ENCODE data around the gene ZC3H7A. TPM values are rescaled to one million over a fixed set of nuclear protein-coding genes. Genes with fewer than 3 reads are reported as not detected.

Gene ZC3H7A
- total and polyA plus RNA-seq, 5 donors from 2014 or later, result 43.3 to 157 (median 48.4) TPM

DNA sequence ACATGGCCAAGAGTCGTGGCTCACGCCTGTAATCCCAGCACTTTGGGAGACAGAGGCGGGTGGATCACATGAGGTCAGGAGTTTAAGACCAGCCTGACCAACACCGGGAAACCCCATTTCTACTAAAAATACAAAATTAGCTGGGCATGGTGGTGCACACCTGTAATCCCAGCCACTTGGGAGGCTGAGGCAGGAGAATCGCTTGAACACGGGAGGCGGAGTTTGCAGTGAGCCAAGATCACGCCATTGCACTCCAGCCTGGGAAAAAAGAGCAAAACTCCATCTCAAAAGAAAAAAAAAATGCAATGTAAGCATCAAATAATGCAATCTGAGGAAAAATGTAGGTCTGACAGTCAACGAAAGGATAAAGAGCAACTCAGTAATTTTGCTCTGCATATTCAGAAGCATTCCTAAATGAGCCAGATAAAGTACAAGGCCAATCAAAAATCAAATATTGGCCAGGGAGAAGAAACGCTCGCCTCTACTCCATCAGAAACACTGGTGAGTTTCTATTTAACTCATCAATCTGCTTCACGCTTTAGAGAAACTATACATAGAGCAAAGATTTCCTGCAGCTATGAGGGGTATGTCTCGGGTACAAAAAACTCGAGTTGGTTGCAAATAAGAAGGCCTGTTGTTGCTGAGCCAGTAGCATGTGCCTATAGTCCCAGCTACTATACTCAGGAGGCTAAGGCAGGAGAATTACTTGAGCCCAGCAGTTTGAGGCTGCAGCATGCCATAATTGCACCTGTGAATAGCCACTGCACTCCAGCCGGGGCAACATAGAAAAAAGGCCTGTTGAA is 58.1 kb downstream of the ZC3H7A start:
- Histone ChIP-seq H3K4me3 (ENCODE audit: low read depth, low read length) (peak overlapping the region; percentile 82), H3K4me1 (ENCODE audit: control insufficient read depth, insufficient read depth, low read length, poor library complexity, severe bottlenecking) (peaks cover 77% of the 10 kb centered on the region), H3K36me3 (ENCODE audit: control insufficient read depth, insufficient read depth, low read length) (peaks cover 32% of the 10 kb centered on the region), H3K9me3 (ENCODE audit: control insufficient read depth in 2 of 2, low read length in 2 of 2) (no peaks in the 10 kb centered on the region), H3K27ac (ENCODE audit: insufficient read depth, low read length, poor library complexity, severe bottlenecking) (peak overlapping the region; percentile 59), H3K27me3 (ENCODE audit: control insufficient read depth, insufficient read depth, low read length) (no peaks in the 10 kb centered on the region)
- no peaks in the 10 kb centered on the region for H3K9me3 Mint-ChIP-seq
- ATAC-seq (ENCODE audit: low read depth in 2 of 2), result no peak
- H3K4me1 Mint-ChIP-seq, result peaks cover 61 to 87% (median 67%) of the 10 kb centered on the region in 4 donors
- peaks cover 31% of the 10 kb centered on the region for H3K36me3 Mint-ChIP-seq
- DNase-seq, result peak in 1 of 3 donors; percentile 63
- peak overlapping the region; percentile 90 to 98 (median 94) for H3K4me3 Mint-ChIP-seq
- H3K27me3 Mint-ChIP-seq, result no peaks in the 10 kb centered on the region
- peak overlapping the region; percentile 84 to 98 (median 91) for H3K27ac Mint-ChIP-seq

DNA sequence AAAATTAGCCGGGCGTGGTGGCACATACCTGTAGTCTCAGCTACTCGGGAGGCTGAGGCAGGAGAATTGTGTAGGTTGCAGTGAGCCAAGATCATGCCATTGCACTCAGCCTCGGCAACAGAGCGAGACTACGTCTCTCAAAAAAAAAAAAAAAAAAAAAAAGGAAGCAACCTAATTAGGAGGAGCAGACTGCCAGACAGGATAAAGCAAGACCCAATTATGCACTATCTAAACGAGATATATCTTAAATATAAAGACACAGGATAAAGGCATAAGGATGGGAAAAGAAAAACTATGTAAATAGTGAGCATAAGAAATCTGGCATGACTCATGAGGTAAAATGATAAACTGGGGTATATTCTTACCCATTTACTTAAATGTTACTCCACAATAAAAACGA is 59.3 kb downstream of the ZC3H7A start:
- Mint-ChIP-seq H3K27me3 (no peaks in the 10 kb centered on the region), H3K4me3 (peak overlapping the region; percentile 75 to 94 (median 92))
- peaks cover 72% of the 10 kb centered on the region for H3K4me1 ChIP-seq (ENCODE audit: control insufficient read depth, insufficient read depth, low read length, poor library complexity, severe bottlenecking)

DNA sequence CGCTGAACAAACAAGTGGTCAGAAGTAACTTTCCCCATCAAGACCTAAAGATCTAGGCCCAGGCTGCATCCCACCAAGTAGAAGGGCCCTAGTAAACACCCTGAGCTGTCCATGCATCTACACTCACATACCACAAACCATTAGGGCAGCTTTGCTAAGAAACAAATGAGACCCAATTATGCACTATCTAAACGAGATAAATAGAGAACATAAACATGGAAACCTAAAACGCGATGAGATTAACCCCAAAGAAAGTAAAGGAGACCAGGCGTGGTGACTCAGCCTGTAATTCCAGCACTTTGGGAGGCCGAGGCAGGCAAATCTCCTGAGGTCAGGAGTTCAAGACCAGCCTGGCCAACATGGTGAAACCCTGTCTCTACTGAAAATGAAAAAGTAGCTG is 60.2 kb downstream of the ZC3H7A start:
- peak overlapping the region; percentile 42 for H3K4me3 ChIP-seq (ENCODE audit: low read depth, low read length)
- Mint-ChIP-seq H3K27me3 (no peaks in the 10 kb centered on the region), H3K4me1 (peaks cover 63 to 95% (median 72%) of the 10 kb centered on the region in 4 donors), H3K36me3 (peaks cover 40% of the 10 kb centered on the region), H3K4me3 (peak overlapping the region in 2 of 4 donors; percentile 67 to 90), H3K27ac (peak overlapping the region in 2 of 3 donors; percentile 21 to 53), H3K9me3 (no peaks in the 10 kb centered on the region)
- no peaks in the 10 kb centered on the region for H3K27me3 ChIP-seq (ENCODE audit: control insufficient read depth, insufficient read depth, low read length)
- H3K4me1 ChIP-seq (ENCODE audit: control insufficient read depth, insufficient read depth, low read length, poor library complexity, severe bottlenecking), result peaks cover 72% of the 10 kb centered on the region
- peaks cover 47% of the 10 kb centered on the region for H3K36me3 ChIP-seq (ENCODE audit: control insufficient read depth, insufficient read depth, low read length)
- ATAC-seq (ENCODE audit: low read depth in 2 of 2) (no peak), DNase-seq (no peak)
- H3K9me3 ChIP-seq (ENCODE audit: control insufficient read depth in 2 of 2, low read length in 2 of 2), result no peaks in the 10 kb centered on the region
- no peak overlapping the region for H3K27ac ChIP-seq (ENCODE audit: insufficient read depth, low read length, poor library complexity, severe bottlenecking)

More for the DNA sequence above, 59.3 kb downstream of the ZC3H7A start:
- Histone ChIP-seq H3K36me3 (ENCODE audit: control insufficient read depth, insufficient read depth, low read length) (peaks cover 40% of the 10 kb centered on the region), H3K9me3 (ENCODE audit: control insufficient read depth in 2 of 2, low read length in 2 of 2) (no peaks in the 10 kb centered on the region), H3K27me3 (ENCODE audit: control insufficient read depth, insufficient read depth, low read length) (no peaks in the 10 kb centered on the region), H3K4me3 (ENCODE audit: low read depth, low read length) (peak overlapping the region; percentile 82), H3K27ac (ENCODE audit: insufficient read depth, low read length, poor library complexity, severe bottlenecking) (peak overlapping the region; percentile 20)
- ATAC-seq (ENCODE audit: low read depth in 2 of 2) (no peak), DNase-seq (no peak)
- Mint-ChIP-seq H3K36me3 (peaks cover 34% of the 10 kb centered on the region), H3K4me1 (peaks cover 60 to 87% (median 66%) of the 10 kb centered on the region in 4 donors), H3K9me3 (no peaks in the 10 kb centered on the region), H3K27ac (peak overlapping the region; percentile 74 to 98 (median 80))

DNA sequence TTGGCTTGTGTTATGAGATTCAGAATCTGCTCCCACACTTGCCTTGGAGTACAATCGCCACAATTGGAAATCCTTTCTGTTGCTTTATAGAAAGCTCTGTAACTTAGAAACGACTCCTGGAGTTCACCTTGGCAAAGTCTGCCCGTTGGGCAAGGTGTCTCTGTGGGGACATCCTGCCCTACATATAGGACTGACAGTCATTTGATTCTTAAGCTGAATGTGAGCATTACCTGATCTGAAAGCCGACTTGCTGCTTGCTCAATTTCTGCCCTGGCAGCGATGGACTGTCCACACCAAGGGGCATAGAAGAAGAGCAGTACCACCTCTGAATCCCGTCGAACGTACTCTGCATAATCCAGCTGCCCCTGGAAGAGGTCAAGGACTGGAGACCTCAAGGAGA is 61.3 kb downstream of the ZC3H7A start:
- Histone ChIP-seq H3K9me3 (ENCODE audit: control insufficient read depth in 2 of 2, low read length in 2 of 2) (no peaks in the 10 kb centered on the region), H3K27ac (ENCODE audit: insufficient read depth, low read length, poor library complexity, severe bottlenecking) (no peak overlapping the region), H3K4me1 (ENCODE audit: control insufficient read depth, insufficient read depth, low read length, poor library complexity, severe bottlenecking) (peaks cover 68% of the 10 kb centered on the region), H3K27me3 (ENCODE audit: control insufficient read depth, insufficient read depth, low read length) (no peaks in the 10 kb centered on the region), H3K4me3 (ENCODE audit: low read depth, low read length) (no peak overlapping the region), H3K36me3 (ENCODE audit: control insufficient read depth, insufficient read depth, low read length) (peaks cover 59% of the 10 kb centered on the region)
- DNase-seq (no peak), ATAC-seq (ENCODE audit: low read depth in 2 of 2) (no peak)
- H3K36me3 Mint-ChIP-seq, result peaks cover 49% of the 10 kb centered on the region
- no peaks in the 10 kb centered on the region for H3K9me3 Mint-ChIP-seq
- H3K4me1 Mint-ChIP-seq, result peaks cover 63 to 95% (median 78%) of the 10 kb centered on the region in 4 donors
- peak overlapping the region in 2 of 3 donors; percentile 21 to 34 for H3K27ac Mint-ChIP-seq
- H3K27me3 Mint-ChIP-seq, result no peaks in the 10 kb centered on the region
- H3K4me3 Mint-ChIP-seq, result peak overlapping the region in 1 of 4 donors; percentile 15

DNA sequence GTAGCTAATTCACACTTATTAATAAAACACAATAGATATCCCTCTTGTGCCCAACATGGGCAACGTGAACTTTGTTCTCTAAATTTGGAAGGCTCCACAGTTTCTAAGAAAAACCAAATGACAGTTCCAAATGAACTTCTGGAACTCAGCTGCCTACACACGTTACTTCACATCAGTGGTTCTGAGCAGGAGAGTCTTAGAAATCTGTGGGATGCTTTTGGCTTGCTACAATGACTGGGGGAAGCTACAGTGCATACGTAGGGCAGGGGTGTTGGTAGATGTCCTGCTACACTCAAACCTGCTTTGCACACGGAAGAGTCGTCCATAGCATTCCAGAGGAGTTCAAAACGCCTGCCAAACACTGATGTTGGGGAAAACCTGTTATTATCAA is 62.4 kb downstream of the ZC3H7A start:
- DNase-seq (no peak), ATAC-seq (ENCODE audit: low read depth in 2 of 2) (no peak)
- Mint-ChIP-seq H3K9me3 (no peaks in the 10 kb centered on the region), H3K4me1 (peaks cover 63 to 94% (median 78%) of the 10 kb centered on the region in 4 donors), H3K27ac (peak overlapping the region in 2 of 3 donors; percentile 58 to 77), H3K36me3 (peaks cover 57% of the 10 kb centered on the region), H3K4me3 (peak overlapping the region in 2 of 4 donors; percentile 69 to 84), H3K27me3 (no peaks in the 10 kb centered on the region)
- Histone ChIP-seq H3K9me3 (ENCODE audit: control insufficient read depth in 2 of 2, low read length in 2 of 2) (no peaks in the 10 kb centered on the region), H3K27me3 (ENCODE audit: control insufficient read depth, insufficient read depth, low read length) (no peaks in the 10 kb centered on the region), H3K36me3 (ENCODE audit: control insufficient read depth, insufficient read depth, low read length) (peaks cover 65% of the 10 kb centered on the region), H3K27ac (ENCODE audit: insufficient read depth, low read length, poor library complexity, severe bottlenecking) (peak overlapping the region; percentile 61), H3K4me1 (ENCODE audit: control insufficient read depth, insufficient read depth, low read length, poor library complexity, severe bottlenecking) (peaks cover 68% of the 10 kb centered on the region), H3K4me3 (ENCODE audit: low read depth, low read length) (peak overlapping the region; percentile 29)

DNA sequence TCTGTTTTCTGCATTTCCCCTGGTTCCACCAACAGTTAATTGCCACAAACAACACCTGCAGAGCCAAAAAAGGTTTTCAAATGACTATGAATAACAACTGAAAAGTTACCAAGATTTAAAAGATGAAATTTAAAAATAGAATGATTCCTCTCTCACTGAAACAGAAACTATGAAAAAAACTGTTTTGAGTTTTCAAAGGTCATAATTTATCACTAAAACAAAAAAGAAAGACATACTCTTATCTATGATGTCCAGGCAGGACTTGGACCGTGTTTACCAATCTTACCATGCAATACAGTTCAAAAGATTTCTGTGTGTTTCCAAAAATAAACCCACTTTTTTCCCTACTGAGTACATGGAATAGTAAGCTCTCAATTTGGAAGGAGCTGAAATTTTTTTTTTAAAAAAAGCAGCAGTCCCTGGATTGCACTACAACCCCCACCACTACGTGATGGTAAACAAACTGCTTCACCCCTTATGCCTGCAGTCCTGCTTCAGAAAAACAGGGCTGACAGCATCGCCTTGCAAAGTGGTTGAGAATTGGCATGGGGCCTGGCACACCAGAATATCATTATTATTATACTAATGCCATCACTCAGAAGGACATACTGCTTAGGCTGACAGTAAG is 62.9 kb downstream of the ZC3H7A start:
- H3K27ac Mint-ChIP-seq, result peak overlapping the region; percentile 58 to 80 (median 77)
- peak overlapping the region; percentile 61 for H3K27ac ChIP-seq (ENCODE audit: insufficient read depth, low read length, poor library complexity, severe bottlenecking)
- peaks cover 63% of the 10 kb centered on the region for H3K36me3 Mint-ChIP-seq
- no peaks in the 10 kb centered on the region for H3K27me3 ChIP-seq (ENCODE audit: control insufficient read depth, insufficient read depth, low read length)
- H3K4me3 Mint-ChIP-seq, result peak overlapping the region in 3 of 4 donors; percentile 59 to 84 (median 69)
- H3K9me3 Mint-ChIP-seq, result no peaks in the 10 kb centered on the region
- H3K4me3 ChIP-seq (ENCODE audit: low read depth, low read length), result peak overlapping the region; percentile 29
- ATAC-seq (ENCODE audit: low read depth in 2 of 2) (no peak), DNase-seq (peak in 1 of 3 donors; percentile 47)
- H3K27me3 Mint-ChIP-seq, result no peaks in the 10 kb centered on the region
- H3K4me1 ChIP-seq (ENCODE audit: control insufficient read depth, insufficient read depth, low read length, poor library complexity, severe bottlenecking), result peaks cover 68% of the 10 kb centered on the region
- H3K36me3 ChIP-seq (ENCODE audit: control insufficient read depth, insufficient read depth, low read length), result peaks cover 69% of the 10 kb centered on the region
- peaks cover 63 to 94% (median 78%) of the 10 kb centered on the region in 4 donors for H3K4me1 Mint-ChIP-seq
- H3K9me3 ChIP-seq (ENCODE audit: control insufficient read depth in 2 of 2, low read length in 2 of 2), result no peaks in the 10 kb centered on the region

DNA sequence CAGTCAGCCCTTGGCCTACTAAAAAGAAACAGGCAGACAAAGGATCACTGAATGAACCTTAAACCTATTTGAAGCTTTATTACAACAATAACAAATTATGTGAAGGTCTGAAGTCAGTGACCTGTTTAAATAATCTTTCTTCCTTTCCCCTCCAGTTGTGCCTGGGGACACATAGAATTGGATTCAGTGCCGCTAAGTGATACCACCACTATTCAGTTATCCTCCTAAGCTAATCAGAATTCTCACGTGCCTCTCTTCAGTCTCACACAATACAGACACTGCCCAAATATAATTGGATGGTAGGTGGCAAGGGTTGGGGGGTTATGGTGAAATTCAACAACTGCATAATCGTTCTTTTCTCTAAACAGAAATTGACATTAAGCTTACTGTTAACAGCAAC is 65.8 kb downstream of the ZC3H7A start:
- Mint-ChIP-seq H3K4me3 (peak overlapping the region in 2 of 4 donors; percentile 39 to 78), H3K9me3 (no peaks in the 10 kb centered on the region), H3K36me3 (peaks cover 62% of the 10 kb centered on the region), H3K27me3 (no peaks in the 10 kb centered on the region), H3K27ac (peak overlapping the region in 2 of 3 donors; percentile 8 to 37), H3K4me1 (peaks cover 59 to 83% (median 72%) of the 10 kb centered on the region in 4 donors)
- Histone ChIP-seq H3K36me3 (ENCODE audit: control insufficient read depth, insufficient read depth, low read length) (peaks cover 71% of the 10 kb centered on the region), H3K27me3 (ENCODE audit: control insufficient read depth, insufficient read depth, low read length) (no peaks in the 10 kb centered on the region), H3K9me3 (ENCODE audit: control insufficient read depth in 2 of 2, low read length in 2 of 2) (no peaks in the 10 kb centered on the region), H3K27ac (ENCODE audit: insufficient read depth, low read length, poor library complexity, severe bottlenecking) (peak overlapping the region; percentile 58), H3K4me1 (ENCODE audit: control insufficient read depth, insufficient read depth, low read length, poor library complexity, severe bottlenecking) (peaks cover 65% of the 10 kb centered on the region), H3K4me3 (ENCODE audit: low read depth, low read length) (peak overlapping the region; percentile 15)
- no peak for DNase-seq
- no peak for ATAC-seq (ENCODE audit: low read depth in 2 of 2)

Data from CD4-positive, CD25-positive, alpha-beta regulatory T cell (primary cell).